ENCODE results near the gene NPL. TPM values are rescaled to one million over a fixed set of nuclear protein-coding genes. Genes with fewer than 3 reads are reported as not detected.
A peak's percentile ranks its signal among the peaks of the same experiment; 100 is the strongest.

Gene NPL
- total RNA-seq, 2 experiments from 2014 or later, result 4.5 to 4.9 TPM

- peaks cover 79% of the 10 kb centered on the region for H3K36me3 Mint-ChIP-seq (ENCODE audit: low read depth)
- no peak overlapping the region for H3K4me3 Mint-ChIP-seq
- ATAC-seq (no peak), DNase-seq (no peak)
- no peak for TF ChIP-seq CTCF (IDR thresholded peaks at IDR 0.05)
- H3K27me3 Mint-ChIP-seq, result no peaks in the 10 kb centered on the region
- ChIA-PET POLR2A (interaction anchor here (0.9 kb wide), 1 partner anchor 20 kb away, joined by 4 read pairs; no protein-coding TSS in a partner anchor), CTCF (no interaction called here)
- no peak overlapping the region for H3K27ac Mint-ChIP-seq
- H3K9me3 Mint-ChIP-seq, result no peaks in the 10 kb centered on the region
- H3K4me1 Mint-ChIP-seq (ENCODE audit: low read depth), result peaks cover 68% of the 10 kb centered on the region
- intact Hi-C loops (cut with micrococcal nuclease), result no loop called here
Measured at GRCh38 chr1:182848736-182849135, 59.2 kb downstream of the NPL start.

- Mint-ChIP-seq H3K27ac (peak overlapping the region; percentile 52), H3K9me3 (no peaks in the 10 kb centered on the region), H3K36me3 (ENCODE audit: low read depth) (peaks cover 75% of the 10 kb centered on the region), H3K4me3 (no peak overlapping the region), H3K4me1 (ENCODE audit: low read depth) (peaks cover 53% of the 10 kb centered on the region), H3K27me3 (no peaks in the 10 kb centered on the region)
- TF ChIP-seq CTCF (IDR thresholded peaks at IDR 0.05), result no peak
- DNase-seq (no peak), ATAC-seq (no peak)
- POLR2A ChIA-PET, result interaction anchor here (0.6 to 0.9 kb wide), 2 partner anchors 10 to 50 kb away, joined by 4 read pairs; no protein-coding TSS in a partner anchor
- intact Hi-C loops (cut with micrococcal nuclease), result no loop called here
- CTCF ChIA-PET, result no interaction called here
Measured at GRCh38 chr1:182850319-182850718, 60.7 kb downstream of the NPL start.

- intact Hi-C loops (cut with micrococcal nuclease), result no loop called here
- ChIA-PET CTCF (no interaction called here), POLR2A (interaction anchor here (0.8 kb wide), 1 partner anchor 11 kb away, joined by 6 read pairs; no protein-coding TSS in a partner anchor)
- TF ChIP-seq CTCF (IDR thresholded peaks at IDR 0.05), result no peak
- DNase-seq (no peak), ATAC-seq (no peak)
- Mint-ChIP-seq H3K9me3 (no peaks in the 10 kb centered on the region), H3K27ac (no peak overlapping the region), H3K27me3 (no peaks in the 10 kb centered on the region), H3K4me3 (no peak overlapping the region), H3K4me1 (ENCODE audit: low read depth) (peaks cover 39% of the 10 kb centered on the region), H3K36me3 (ENCODE audit: low read depth) (peaks cover 71% of the 10 kb centered on the region)
Measured at GRCh38 chr1:182851825-182852224, 62.3 kb downstream of the NPL start.

GRCh38 chr1:182855911-182856310 is 66.3 kb downstream of the NPL start:
- TF ChIP-seq CTCF (IDR thresholded peaks at IDR 0.05), result no peak
- DNase-seq (no peak), ATAC-seq (no peak)
- ChIA-PET POLR2A (interaction anchor here (0.6 to 4.3 kb wide), 6 partner anchors 9 to 26 kb away, joined by 3 to 18 read pairs (median 4); partner anchors contain the start of gene DHX9), CTCF (interaction anchor here (1.1 kb wide), 1 partner anchor 24 kb away, joined by 3 read pairs; no protein-coding TSS in a partner anchor)
- Mint-ChIP-seq H3K36me3 (ENCODE audit: low read depth) (peaks cover 70% of the 10 kb centered on the region), H3K4me1 (ENCODE audit: low read depth) (peaks cover 26% of the 10 kb centered on the region), H3K4me3 (no peak overlapping the region), H3K9me3 (no peaks in the 10 kb centered on the region), H3K27ac (no peak overlapping the region), H3K27me3 (no peaks in the 10 kb centered on the region)
- intact Hi-C loops (cut with micrococcal nuclease), result no loop called here

- peaks cover 73% of the 10 kb centered on the region for H3K36me3 Mint-ChIP-seq (ENCODE audit: low read depth)
- TF ChIP-seq CTCF (IDR thresholded peaks at IDR 0.05), result no peak
Measured at GRCh38 chr1:182857212-182857611, 67.6 kb downstream of the NPL start.

More at GRCh38 chr1:182857212-182857611, 67.6 kb downstream of the NPL start:
- ChIA-PET POLR2A (interaction anchor here (0.7 to 4.3 kb wide), 6 partner anchors 10 to 25 kb away, joined by 3 to 18 read pairs (median 4); partner anchors contain the start of gene DHX9), CTCF (no interaction called here)
- DNase-seq (no peak), ATAC-seq (no peak)
- Mint-ChIP-seq H3K9me3 (no peaks in the 10 kb centered on the region), H3K4me3 (no peak overlapping the region), H3K4me1 (ENCODE audit: low read depth) (peaks cover 31% of the 10 kb centered on the region), H3K27me3 (no peaks in the 10 kb centered on the region), H3K27ac (no peak overlapping the region)
- intact Hi-C loops (cut with micrococcal nuclease), result no loop called here
